Measurements from ENCODE around the gene L3MBTL3. TPM values are rescaled to one million over a fixed set of nuclear protein-coding genes. Genes with fewer than 3 reads are reported as not detected.

The L3MBTL3 gene
- total RNA-seq, 1 experiment from 2014 or later = 4.7 TPM

DNA sequence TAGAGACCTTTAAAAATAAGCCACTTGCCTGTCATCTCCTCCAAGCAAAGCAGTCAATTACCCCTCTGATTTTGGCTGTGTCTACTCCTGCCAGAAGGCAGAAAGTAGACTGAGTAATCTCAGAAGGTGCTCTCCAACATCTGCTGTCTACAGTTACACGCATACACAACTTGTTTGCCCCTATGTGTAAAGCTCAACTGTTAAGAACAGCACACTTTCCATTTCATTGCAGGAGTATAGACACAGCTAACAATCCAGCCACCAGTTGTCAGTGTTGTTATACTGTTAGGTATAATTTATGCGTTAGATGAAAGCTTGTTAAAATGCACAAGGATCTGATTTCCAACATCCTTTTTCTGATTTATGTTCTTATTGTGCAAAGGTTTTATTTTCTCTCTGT, 116.2 kb downstream of the L3MBTL3 start:
- Histone ChIP-seq H3K4me1 (ENCODE audit: insufficient read depth, low read length) (no peaks in the 10 kb centered on the region), H3K4me2 (ENCODE audit: insufficient read depth, insufficient read length, low read length) (no peak overlapping the region), H2AFZ (ENCODE audit: low read length) (no peak overlapping the region), H3K9me3 (ENCODE audit: control insufficient read depth, low read depth, low read length) (no peaks in the 10 kb centered on the region), H2BK15ac (ENCODE audit: low read depth, low read length) (no peak overlapping the region), H2BK12ac (ENCODE audit: insufficient read length, low read depth, low read length) (no peak overlapping the region), H3T11ph (ENCODE audit: low read length) (no peak overlapping the region), H3K23ac (ENCODE audit: insufficient read length, low read depth, low read length) (no peak overlapping the region), H4K91ac (ENCODE audit: insufficient read length, low read depth, low read length) (no peak overlapping the region), H4K8ac (replicated peaks; ENCODE audit: insufficient read length, low read depth, low read length) (no peak overlapping the region), H3K14ac (ENCODE audit: insufficient read depth, low read length) (no peak overlapping the region), H2BK5ac (ENCODE audit: insufficient read length, low read length) (no peak overlapping the region), H3K4ac (ENCODE audit: low read depth, low read length) (no peak overlapping the region), H3K27ac (ENCODE audit: insufficient read length, low read depth, low read length) (no peak overlapping the region), H3K9ac (ENCODE audit: extremely low read depth, insufficient read length, low read length) (no peak overlapping the region), H3K56ac (ENCODE audit: insufficient read length, low read depth, low read length) (no peak overlapping the region), H2BK20ac (ENCODE audit: low read depth, low read length, poor library complexity, severe bottlenecking) (no peak overlapping the region), H4K20me1 (ENCODE audit: control insufficient read depth, insufficient read depth, insufficient read length) (no peaks in the 10 kb centered on the region), H4K5ac (ENCODE audit: insufficient read length, low read depth, low read length) (no peak overlapping the region), H3K27me3 (ENCODE audit: insufficient read depth, low read length) (no peaks in the 10 kb centered on the region), H2AK5ac (ENCODE audit: insufficient read length, low read length) (no peak overlapping the region), H3K23me2 (ENCODE audit: insufficient read length, low read depth, low read length, poor library complexity, severe bottlenecking) (no peaks in the 10 kb centered on the region), H3K79me2 (ENCODE audit: insufficient read depth, low read length) (no peaks in the 10 kb centered on the region), H2BK120ac (ENCODE audit: low read depth, low read length, poor library complexity, severe bottlenecking) (no peak overlapping the region), H3K79me1 (ENCODE audit: insufficient read depth, low read depth, low read length, poor library complexity, severe bottlenecking) (no peaks in the 10 kb centered on the region), H3K18ac (ENCODE audit: insufficient read length, low read depth, low read length) (no peak overlapping the region)
- no peak overlapping the region for H3K4me3 Mint-ChIP-seq
- no peaks in the 10 kb centered on the region for H3K27me3 Mint-ChIP-seq (ENCODE audit: low read depth)
- H3K36me3 Mint-ChIP-seq (ENCODE audit: insufficient read depth in 1 of 3, low read depth in 3 of 3) = peaks cover 0 to 6% (median 2%) of the 10 kb centered on the region in 3 experiments; a peak in 4 of 7 replicates
- H3K27ac Mint-ChIP-seq = no peak overlapping the region
- H3K4me1 Mint-ChIP-seq = peaks cover 8 to 13% of the 10 kb centered on the region in 2 experiments
- no CpG with 5 or more reads among the region's 2 CpGs for WGBS (ENCODE audit: extremely low coverage, insufficient read length, low lambda C conversion rate)
- no peak for DNase-seq
- H3K9me3 Mint-ChIP-seq = no peaks in the 10 kb centered on the region
- no peak for TF ChIP-seq CTCF (conservative IDR thresholded peaks at IDR 0.05)
